OCI-LY7 (cell line): ENCODE measurements around the gene CTNNA3. TPM values are rescaled to one million over a fixed set of nuclear protein-coding genes. Genes with fewer than 3 reads are reported as not detected.

ENCODE experiments used
- BruUV-seq: library from RNA; stranded (reverse); fragments of 400-500 nt; replicated peaks from 2 replicates; lab custom pipeline; 2021; lab: Mats Ljungman, UMichigan
- CTCF ChIA-PET: fragments of 300-600 bp; sonication (Branson Sonifier 250); formaldehyde crosslinking; loops from one replicate; lab custom pipeline; 2022; ENCODE audit warnings: antibody characterized with exemption; ENCODE audit not compliant: unreplicated experiment; lab: Charles Lee
- POLR2A ChIA-PET: fragments of 300-600 bp; sonication (Branson Sonifier 250); formaldehyde crosslinking; loops from one replicate; lab custom pipeline; 2022; ENCODE audit warnings: antibody characterized with exemption; lab: Charles Lee
- DNase-seq: peaks from one replicate; pipeline ENCODE4 v3.0.0-alpha.2; 2015; ENCODE audit warnings: low spot score
- H2AFZ ChIP-seq: fragments of 200-600 bp; sonication (generic), shearing (Covaris generic); 2 replicates; pipeline ENCODE4 v1.6.1; 2014; ENCODE audit warnings: mild to moderate bottlenecking, antibody characterized with exemption, low read length, moderate library complexity
- H3K27ac ChIP-seq: fragments of 200-600 bp; sonication (generic); 2 replicates; pipeline ENCODE4 v1.5.1; 2014; ENCODE audit warnings: mixed run types, low read depth, mild to moderate bottlenecking, moderate library complexity, low read length, inconsistent platforms; ENCODE audit not compliant: poor library complexity, severe bottlenecking
- H3K36me3 ChIP-seq: fragments of 200-600 bp; sonication (generic); 2 replicates; pipeline ENCODE4 v1.6.1; 2014; ENCODE audit warnings: mild to moderate bottlenecking, antibody characterized with exemption, low read length, moderate library complexity, mixed read lengths; ENCODE audit not compliant: insufficient read depth
- H3K4me1 ChIP-seq: fragments of 200-600 bp; sonication (generic); 2 replicates; pipeline ENCODE4 v1.5.1; 2014; ENCODE audit warnings: mild to moderate bottlenecking, low read length; ENCODE audit not compliant: insufficient read depth, poor library complexity, severe bottlenecking
- H3K4me2 ChIP-seq: fragments of 200-600 bp; sonication (generic); 2 replicates; pipeline ENCODE4 v1.6.1; 2014; ENCODE audit warnings: mild to moderate bottlenecking, low read length
- H3K4me3 ChIP-seq: fragments of 200-600 bp; sonication (generic); 2 replicates; pipeline ENCODE4 v1.5.1; 2014; ENCODE audit warnings: mild to moderate bottlenecking, low read depth, low read length; ENCODE audit not compliant: poor library complexity, severe bottlenecking
- H3K79me2 ChIP-seq: fragments of 200-600 bp; sonication (generic); 2 replicates; pipeline ENCODE4 v1.6.1; 2016; ENCODE audit warnings: low read depth, mild to moderate bottlenecking, low read length, moderate library complexity, mixed read lengths; ENCODE audit not compliant: insufficient read depth
- H3K9me2 ChIP-seq: fragments of 200-600 bp; sonication (generic); 2 replicates; pipeline ENCODE4 v1.6.1; 2016; ENCODE audit warnings: mild to moderate bottlenecking, low read length, mixed read lengths; ENCODE audit not compliant: insufficient read depth
- H3K9me3 ChIP-seq: fragments of 200-600 bp; sonication (generic); 2 replicates; pipeline ENCODE4 v1.6.1; 2014; ENCODE audit warnings: mild to moderate bottlenecking, mixed run types, low read length, mixed read lengths
- H4K20me1 ChIP-seq: fragments of 200-600 bp; sonication (generic); 2 replicates; pipeline ENCODE4 v1.6.1; 2014; ENCODE audit warnings: mild to moderate bottlenecking, antibody characterized with exemption, low read length, moderate library complexity, mixed read lengths; ENCODE audit not compliant: insufficient read depth
- EZH2phosphoT487 ChIP-seq: fragments of 200-600 bp; sonication (generic); IDR thresholded peaks from 2 replicates; pipeline ENCODE4 v1.6.1; 2018; ENCODE audit warnings: low read depth, borderline replicate concordance, mild to moderate bottlenecking, mixed run types, antibody characterized with exemption, low read length, moderate library complexity, mixed read lengths
- intact Hi-C: fragments of 100-400 bp; cut with micrococcal nuclease; formaldehyde crosslinking; loops from one replicate; pipeline ENCODE4 v1.10.0; 2022; ENCODE audit not compliant: unreplicated experiment
- total RNA-seq, 2 experiments: library from RNA; depleted of rRNA in 1 of 2; stranded (reverse); fragments of >200 nt in 1 of 2; shearing (Covaris generic) in 1 of 2; gene quantifications; 2 replicates each; pipeline ENCODE4 v1.2.3, GENCODE V29; 2014 to 2022
- TF ChIP-seq, protein P1 (sequence below): fragments of 200-600 bp; sonication (generic); conservative IDR thresholded peaks from 2 replicates; pipeline ENCODE4 v1.5.1; 2014; ENCODE audit warnings: mild to moderate bottlenecking, antibody characterized with exemption, low read length, moderate library complexity, mixed read lengths

Gene CTNNA3
- total RNA-seq, 2 experiments from 2014 or later: not detected

DNA sequence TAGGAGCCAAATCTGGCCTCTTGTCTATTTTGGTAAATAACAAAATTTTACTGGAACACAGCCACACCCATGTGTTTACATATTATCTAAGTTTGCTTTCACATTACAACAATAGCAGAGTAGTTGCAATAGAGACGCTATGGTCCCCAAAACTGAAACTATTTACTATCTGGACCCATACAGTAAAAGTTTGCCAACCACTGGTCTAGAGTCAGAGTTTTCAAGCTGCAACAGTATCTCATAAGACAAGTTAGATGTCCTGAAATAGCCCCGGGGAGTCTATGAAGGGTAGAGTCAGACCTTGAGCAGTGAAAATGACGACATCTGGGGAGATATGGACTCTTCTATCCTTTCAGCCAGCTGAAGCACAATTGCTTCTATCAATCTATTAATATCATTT lies 74.2 kb downstream of the CTNNA3 start:
- Histone ChIP-seq H3K9me2 (no peaks in the 10 kb centered on the region), H3K4me2 (no peak overlapping the region), H4K20me1 (no peaks in the 10 kb centered on the region), H3K27ac (no peak overlapping the region), H3K9me3 (no peaks in the 10 kb centered on the region), H3K4me1 (no peaks in the 10 kb centered on the region), H3K79me2 (no peaks in the 10 kb centered on the region), H3K36me3 (no peaks in the 10 kb centered on the region), H3K4me3 (no peak overlapping the region), H2AFZ (no peak overlapping the region)
- intact Hi-C loops: no loop called here
- POLR2A ChIA-PET: no interaction called here
- TF ChIP-seq, protein P1, sequence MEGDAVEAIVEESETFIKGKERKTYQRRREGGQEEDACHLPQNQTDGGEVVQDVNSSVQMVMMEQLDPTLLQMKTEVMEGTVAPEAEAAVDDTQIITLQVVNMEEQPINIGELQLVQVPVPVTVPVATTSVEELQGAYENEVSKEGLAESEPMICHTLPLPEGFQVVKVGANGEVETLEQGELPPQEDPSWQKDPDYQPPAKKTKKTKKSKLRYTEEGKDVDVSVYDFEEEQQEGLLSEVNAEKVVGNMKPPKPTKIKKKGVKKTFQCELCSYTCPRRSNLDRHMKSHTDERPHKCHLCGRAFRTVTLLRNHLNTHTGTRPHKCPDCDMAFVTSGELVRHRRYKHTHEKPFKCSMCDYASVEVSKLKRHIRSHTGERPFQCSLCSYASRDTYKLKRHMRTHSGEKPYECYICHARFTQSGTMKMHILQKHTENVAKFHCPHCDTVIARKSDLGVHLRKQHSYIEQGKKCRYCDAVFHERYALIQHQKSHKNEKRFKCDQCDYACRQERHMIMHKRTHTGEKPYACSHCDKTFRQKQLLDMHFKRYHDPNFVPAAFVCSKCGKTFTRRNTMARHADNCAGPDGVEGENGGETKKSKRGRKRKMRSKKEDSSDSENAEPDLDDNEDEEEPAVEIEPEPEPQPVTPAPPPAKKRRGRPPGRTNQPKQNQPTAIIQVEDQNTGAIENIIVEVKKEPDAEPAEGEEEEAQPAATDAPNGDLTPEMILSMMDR: no peak
- TF ChIP-seq EZH2phosphoT487: no peak
- BruUV-seq: no TSS peak
- DNase-seq: no peak
- CTCF ChIA-PET: no interaction called here

DNA sequence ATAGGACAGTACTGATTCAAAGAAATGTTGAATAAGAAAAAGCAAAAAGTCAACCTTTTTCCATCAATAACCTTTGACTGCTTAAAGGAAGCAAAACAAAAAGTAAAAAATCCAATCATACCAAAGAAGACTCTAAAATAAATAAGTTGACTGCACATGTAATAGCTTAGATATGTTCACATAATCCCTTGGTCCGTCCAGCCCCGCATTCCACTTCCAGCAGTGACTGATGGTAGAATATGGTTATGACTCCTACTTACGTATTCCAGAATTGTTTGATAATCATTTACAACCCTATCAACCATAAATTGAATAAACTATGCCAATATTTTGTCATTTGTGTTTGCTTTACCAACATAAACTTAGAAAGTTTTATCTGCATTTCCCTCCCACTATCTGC lies 77.9 kb downstream of the CTNNA3 start:
- CTCF ChIA-PET: no interaction called here
- POLR2A ChIA-PET: interaction anchor here (1.0 kb wide), 2 partner anchors 10 to 17 kb away, joined by 3 to 4 read pairs; no protein-coding TSS in a partner anchor
- no TSS peak for BruUV-seq
- Histone ChIP-seq H3K9me3 (no peaks in the 10 kb centered on the region), H3K4me3 (no peak overlapping the region), H3K9me2 (no peaks in the 10 kb centered on the region), H3K27ac (no peak overlapping the region), H4K20me1 (no peaks in the 10 kb centered on the region), H3K4me1 (no peaks in the 10 kb centered on the region), H2AFZ (no peak overlapping the region), H3K4me2 (no peak overlapping the region), H3K79me2 (no peaks in the 10 kb centered on the region), H3K36me3 (no peaks in the 10 kb centered on the region)
- intact Hi-C loops: no loop called here
- TF ChIP-seq EZH2phosphoT487: no peak
- TF ChIP-seq, protein P1: no peak
- no peak for DNase-seq

DNA sequence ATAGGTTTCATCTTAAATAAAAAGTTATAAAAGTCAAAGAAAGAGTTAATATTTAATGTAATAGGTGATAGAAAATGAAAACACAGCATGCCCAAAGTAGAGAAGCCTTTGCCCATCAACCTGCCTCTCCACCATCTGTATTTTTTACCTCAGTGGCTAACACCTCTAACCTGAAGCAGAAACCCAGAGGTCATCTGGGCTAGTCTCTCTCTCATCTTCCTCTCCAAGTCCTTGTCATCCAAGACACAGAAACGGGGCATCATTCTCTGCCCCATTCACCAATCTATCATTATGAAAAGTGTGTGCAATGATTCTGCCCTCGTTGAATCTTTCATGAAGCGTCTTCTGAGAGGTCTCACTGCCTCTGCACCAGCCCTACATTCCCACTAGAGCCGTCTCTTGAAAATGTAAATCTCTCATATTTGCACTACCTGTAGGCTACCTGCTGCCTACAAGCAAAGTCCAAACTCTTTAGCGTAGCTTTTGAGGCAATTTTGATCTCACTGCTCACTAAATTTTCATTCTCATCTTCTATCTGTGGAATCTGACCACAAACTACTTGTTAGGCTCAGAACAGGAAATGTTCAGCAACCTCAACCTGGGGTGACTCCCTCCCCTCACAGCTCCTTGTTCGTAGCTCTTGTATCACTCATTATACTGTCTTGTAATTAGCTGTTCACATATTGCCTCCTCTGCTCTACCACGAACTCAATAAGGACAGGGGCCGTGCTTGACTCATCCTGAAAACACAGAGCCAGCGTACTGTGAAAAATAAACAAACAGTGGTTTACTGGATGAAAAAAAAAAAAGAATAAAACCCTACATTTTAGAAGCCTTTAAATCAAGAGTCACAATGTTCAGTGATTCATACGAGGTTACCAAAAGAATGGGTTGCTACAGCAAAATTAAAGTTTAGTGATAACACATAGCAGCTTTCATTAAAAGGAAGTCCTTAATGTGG lies 83.1 kb downstream of the CTNNA3 start:
- intact Hi-C loops: no loop called here
- H3K79me2 ChIP-seq: no peaks in the 10 kb centered on the region
- no peaks in the 10 kb centered on the region for H3K9me2 ChIP-seq
- ChIA-PET POLR2A (no interaction called here), CTCF (no interaction called here)
- no peak overlapping the region for H3K4me3 ChIP-seq
- DNase-seq: no peak
- H4K20me1 ChIP-seq: no peaks in the 10 kb centered on the region
- H3K9me3 ChIP-seq: no peaks in the 10 kb centered on the region
- no peaks in the 10 kb centered on the region for H3K4me1 ChIP-seq
- no peak for TF ChIP-seq EZH2phosphoT487
- TF ChIP-seq, protein P1: no peak
- no peaks in the 10 kb centered on the region for H3K36me3 ChIP-seq
- no peak overlapping the region for H3K4me2 ChIP-seq
- no peak overlapping the region for H3K27ac ChIP-seq
- H2AFZ ChIP-seq: no peak overlapping the region
- no TSS peak for BruUV-seq
